Stimulated activated CD4-positive, alpha-beta T cell treated with anti-CD3 and anti-CD28 coated beads, TNF-alpha, amount 100 ng/mL, for 1 hour (primary cell): ENCODE results near the gene BCAN.
A peak's percentile ranks its signal among the peaks of the same experiment; 100 is the strongest.

ENCODE experiments used
- DNase-seq, 3 donors: peaks; one replicate each; pipeline ENCODE4 v3.0.0-alpha.2; 2020; ENCODE audit warnings: low read depth in 3 of 3, low spot score in 1 of 3

The BCAN gene

GRCh38 chr1:156643049-156643777 is 1.3 kb downstream of the BCAN start:
- DNase-seq, result no peak

- DNase-seq, result no peak
Measured at GRCh38 chr1:156643778-156644092, 1.8 kb downstream of the BCAN start.

- no peak for DNase-seq
Measured at GRCh38 chr1:156644146-156644545, 2.2 kb downstream of the BCAN start.

- no peak for DNase-seq
Measured at GRCh38 chr1:156644640-156645039, 2.7 kb downstream of the BCAN start.

GRCh38 chr1:156645056-156645455 is 3.1 kb downstream of the BCAN start:
- DNase-seq, result no peak

- no peak for DNase-seq
Measured at GRCh38 chr1:156645666-156646065, 3.7 kb downstream of the BCAN start.

- no peak for DNase-seq
Measured at GRCh38 chr1:156646738-156647211, 4.9 kb downstream of the BCAN start.

GRCh38 chr1:156647351-156647750 is 5.4 kb downstream of the BCAN start:
- no peak for DNase-seq

- DNase-seq, result no peak
Measured at GRCh38 chr1:156648496-156648895, 6.6 kb downstream of the BCAN start.

GRCh38 chr1:156648951-156649350 is 7.0 kb downstream of the BCAN start:
- no peak for DNase-seq

GRCh38 chr1:156652131-156652991 is 10.4 kb downstream of the BCAN start:
- DNase-seq, result no peak

- no peak for DNase-seq
Measured at GRCh38 chr1:156652992-156653355, 11.1 kb downstream of the BCAN start.

GRCh38 chr1:156654700-156655099 is 12.8 kb downstream of the BCAN start:
- no peak for DNase-seq

- no peak for DNase-seq
Measured at GRCh38 chr1:156655151-156655903, 13.4 kb downstream of the BCAN start.

GRCh38 chr1:156655904-156656516 is 14.1 kb downstream of the BCAN start:
- DNase-seq, result no peak

- peak; percentile 24 to 78 (median 59) for DNase-seq
Measured at GRCh38 chr1:156656806-156657740, 15.2 kb downstream of the BCAN start.

GRCh38 chr1:156657741-156658319 is 15.9 kb downstream of the BCAN start:
- no peak for DNase-seq

GRCh38 chr1:156658496-156658895 is 16.6 kb downstream of the BCAN start:
- DNase-seq, result no peak

- no peak for DNase-seq
Measured at GRCh38 chr1:156658945-156659574, 17.1 kb downstream of the BCAN start.

GRCh38 chr1:156659661-156659987 is 17.7 kb downstream of the BCAN start:
- DNase-seq, result no peak
